GM18867 (cell line): ENCODE results near the gene MYL5.
"Not testable (repeated sequence)": the region's sequence is repeated elsewhere in the genome, so short reads cannot be mapped to it uniquely, and the experiment has no call there.

ENCODE experiments used
- ATAC-seq: cut with Tn5 transposase; IDR thresholded peaks from one replicate; pipeline ENCODE4 v1.9.1; 2021; ENCODE audit warnings: mild to moderate bottlenecking, moderate library complexity; ENCODE audit not compliant: unreplicated experiment

Gene MYL5

DNA sequence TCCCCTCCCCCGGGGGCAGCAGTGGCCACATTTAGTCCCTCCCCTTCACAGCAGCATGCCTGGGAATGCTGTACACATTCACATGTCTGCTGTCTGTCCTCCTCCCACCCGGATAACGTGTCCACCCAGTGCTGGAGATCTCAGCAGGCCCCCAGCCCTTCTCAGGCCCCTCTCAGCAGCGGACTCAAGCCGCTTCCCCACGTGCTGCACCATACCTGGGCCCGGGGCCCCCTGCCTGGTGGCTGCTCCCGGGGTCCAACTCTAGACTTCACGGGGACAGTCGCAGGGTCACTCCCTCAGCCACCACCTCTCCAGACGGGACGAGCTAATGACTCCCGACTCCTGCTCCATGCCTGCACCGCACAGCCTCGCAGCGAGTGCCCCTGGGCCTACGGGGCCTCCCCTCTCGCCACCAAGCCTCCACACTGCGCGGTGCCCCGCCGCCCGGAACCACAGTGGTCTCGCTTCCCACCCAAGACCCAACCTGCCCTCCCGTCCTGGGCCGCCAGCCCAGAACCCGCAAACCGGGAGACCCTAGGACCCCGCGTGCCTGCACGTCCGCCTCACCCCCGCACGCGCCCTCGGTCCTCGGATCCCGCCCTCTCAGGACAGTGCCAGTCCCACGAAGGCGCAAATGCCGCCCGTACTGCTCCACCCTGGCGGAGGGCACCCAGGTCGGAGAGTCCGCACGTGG is 30.0 kb downstream of the MYL5 start:
- no peak for ATAC-seq

GRCh38 chr4:704971-705277 is 30.6 kb downstream of the MYL5 start:
- no peak for ATAC-seq

- ATAC-seq, result peak; percentile 93
Measured at GRCh38 chr4:705278-706082, 31.1 kb downstream of the MYL5 start, which contains the start of gene PCGF3. PCGF3 (plus strand) TSS chr4:705832; CDS start chr4:733681, 27,849 bp downstream.

- not testable (repeated sequence) for ATAC-seq
Measured at GRCh38 chr4:706083-706633, 31.8 kb downstream of the MYL5 start.

DNA sequence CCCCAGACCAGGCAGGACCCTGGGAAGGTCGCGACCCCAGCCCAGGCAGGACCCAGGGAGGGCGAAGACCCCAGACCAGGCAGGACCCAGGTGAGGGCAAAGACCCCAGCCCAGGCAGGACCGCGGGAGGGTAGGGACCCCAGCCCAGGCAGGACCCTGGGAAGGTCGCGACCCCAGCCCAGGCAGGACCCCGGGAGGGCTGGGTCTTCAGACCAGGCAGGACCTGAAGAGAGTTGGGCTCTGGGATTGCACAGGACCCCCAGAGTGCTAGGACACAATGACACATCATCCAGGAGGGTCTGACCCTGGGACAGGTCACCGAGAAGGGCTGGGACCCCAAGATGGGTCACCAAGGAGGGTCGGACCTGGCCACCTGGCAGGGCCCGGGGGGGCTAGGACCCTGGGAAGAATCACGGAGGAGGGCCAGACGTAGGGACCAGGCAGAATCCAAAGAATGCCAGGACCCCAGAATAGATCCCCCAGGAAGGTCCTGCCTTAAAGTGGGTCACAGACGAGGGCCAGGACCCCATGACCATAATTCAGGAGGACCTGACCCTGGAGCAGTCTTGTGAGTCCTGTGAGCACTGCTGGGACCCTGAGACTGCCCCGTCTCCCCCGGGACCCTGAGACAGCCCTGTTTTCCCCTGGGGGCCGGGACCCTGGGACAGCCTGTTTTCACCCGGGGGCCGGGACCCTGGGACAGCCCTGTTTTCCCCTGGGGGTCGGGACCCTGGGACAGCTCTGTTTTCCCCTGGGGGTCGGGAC is 32.7 kb downstream of the MYL5 start:
- ATAC-seq, result no peak

GRCh38 chr4:707929-708630 is 33.7 kb downstream of the MYL5 start:
- no peak for ATAC-seq

GRCh38 chr4:708631-708933 is 34.2 kb downstream of the MYL5 start:
- ATAC-seq, result no peak

GRCh38 chr4:709348-709747 is 35.0 kb downstream of the MYL5 start:
- no peak for ATAC-seq

DNA sequence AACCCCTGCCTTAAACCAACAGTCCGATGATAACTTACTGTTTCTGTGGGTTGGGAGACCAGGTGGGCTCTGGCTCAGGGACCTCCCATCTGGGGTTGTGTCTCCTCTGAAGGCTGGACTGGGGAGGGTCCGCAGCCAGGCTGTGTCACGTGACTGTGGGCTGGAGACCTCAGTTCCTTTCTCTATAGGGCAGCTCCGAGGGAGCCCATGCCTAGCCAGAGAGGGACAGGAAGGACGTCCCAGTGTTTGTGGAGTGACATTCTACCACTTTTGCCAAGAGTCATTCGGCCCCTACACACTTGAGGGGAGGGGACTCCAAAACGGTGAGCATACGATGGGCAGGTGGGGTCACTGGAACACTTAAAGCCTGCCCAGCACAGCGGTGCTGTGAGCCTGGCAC is 35.8 kb downstream of the MYL5 start:
- no peak for ATAC-seq

- no peak for ATAC-seq
Measured at GRCh38 chr4:710916-711315, 36.6 kb downstream of the MYL5 start.

- ATAC-seq, result no peak
Measured at GRCh38 chr4:712093-712492, 37.8 kb downstream of the MYL5 start.

DNA sequence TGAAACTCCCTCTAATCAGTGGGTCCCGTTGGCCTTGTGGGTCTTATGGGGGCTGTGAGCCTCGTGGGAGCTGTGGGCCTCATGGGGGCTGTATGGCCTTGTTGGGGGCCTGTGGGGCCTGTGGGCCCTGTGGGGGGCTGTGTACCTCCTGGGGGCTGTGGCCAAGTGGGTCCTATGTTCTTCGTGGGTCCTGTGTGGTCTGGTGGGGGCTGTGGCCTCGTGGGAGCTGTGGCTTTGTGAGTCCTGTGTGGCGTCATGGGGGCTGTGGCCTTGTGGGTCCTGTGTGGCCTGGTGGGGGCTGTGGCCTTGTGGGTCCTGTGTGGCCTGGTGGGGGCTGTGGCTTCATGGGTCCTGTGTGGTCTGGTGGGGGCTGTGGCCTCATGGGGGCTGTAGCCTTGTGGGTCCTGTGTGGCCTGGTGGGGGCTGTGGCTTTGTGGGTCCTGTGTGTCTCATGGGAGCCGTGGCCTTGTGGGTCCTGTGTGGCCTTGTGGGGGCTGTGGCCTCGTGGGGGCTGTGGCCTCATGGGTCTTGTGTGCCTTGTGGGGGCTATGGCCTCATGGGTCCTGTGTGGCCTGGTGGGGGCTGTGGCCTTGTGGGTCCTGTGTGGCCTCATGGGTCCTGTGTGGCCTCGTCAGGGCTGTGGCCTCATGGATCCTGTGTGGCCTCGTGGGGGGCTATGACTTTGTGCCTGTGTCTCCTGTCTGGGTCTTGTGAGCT is 38.7 kb downstream of the MYL5 start:
- no peak for ATAC-seq

GRCh38 chr4:714087-714486 is 39.7 kb downstream of the MYL5 start:
- no peak for ATAC-seq

- ATAC-seq, result no peak
Measured at GRCh38 chr4:717601-718320, 43.4 kb downstream of the MYL5 start.

- ATAC-seq, result no peak
Measured at GRCh38 chr4:718460-718859, 44.1 kb downstream of the MYL5 start.

DNA sequence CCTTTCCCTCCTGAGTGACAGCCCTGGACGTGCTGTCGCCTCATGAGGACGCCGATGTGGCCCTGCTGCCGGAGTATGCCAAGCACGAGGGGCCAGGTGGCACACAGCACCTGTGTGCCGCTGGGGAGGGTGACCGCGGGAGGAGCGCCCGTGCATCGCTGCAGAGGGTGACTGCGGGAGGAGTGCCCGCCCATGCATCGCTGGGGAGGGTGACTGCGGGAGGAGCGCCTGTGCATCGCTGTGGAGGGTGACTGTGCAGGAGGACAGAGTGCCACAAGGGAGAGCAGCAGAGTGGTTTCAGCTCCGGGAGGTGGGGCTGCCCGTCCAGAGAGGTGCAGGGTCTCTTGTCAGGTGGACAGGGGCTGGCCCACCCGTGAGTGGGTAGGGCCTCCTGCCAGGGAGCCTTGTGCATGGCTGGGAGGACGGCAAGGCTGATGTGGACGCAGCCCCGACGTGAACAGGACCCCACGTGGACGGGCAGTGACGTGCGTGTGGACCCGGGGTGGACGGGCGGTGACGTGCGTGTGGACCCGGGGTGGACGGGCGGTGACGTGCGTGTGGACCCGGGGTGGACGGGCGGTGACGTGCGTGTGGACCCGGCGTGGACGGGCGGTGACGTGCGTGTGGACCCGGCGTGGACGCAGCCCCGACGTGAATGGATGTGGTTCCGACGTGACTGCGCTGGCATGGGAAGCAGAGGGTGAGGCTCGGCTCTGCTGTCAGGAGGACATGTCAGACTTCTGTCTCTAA is 45.9 kb downstream of the MYL5 start:
- ATAC-seq, result no peak

GRCh38 chr4:721261-722168 is 47.2 kb downstream of the MYL5 start:
- ATAC-seq, result no peak

DNA sequence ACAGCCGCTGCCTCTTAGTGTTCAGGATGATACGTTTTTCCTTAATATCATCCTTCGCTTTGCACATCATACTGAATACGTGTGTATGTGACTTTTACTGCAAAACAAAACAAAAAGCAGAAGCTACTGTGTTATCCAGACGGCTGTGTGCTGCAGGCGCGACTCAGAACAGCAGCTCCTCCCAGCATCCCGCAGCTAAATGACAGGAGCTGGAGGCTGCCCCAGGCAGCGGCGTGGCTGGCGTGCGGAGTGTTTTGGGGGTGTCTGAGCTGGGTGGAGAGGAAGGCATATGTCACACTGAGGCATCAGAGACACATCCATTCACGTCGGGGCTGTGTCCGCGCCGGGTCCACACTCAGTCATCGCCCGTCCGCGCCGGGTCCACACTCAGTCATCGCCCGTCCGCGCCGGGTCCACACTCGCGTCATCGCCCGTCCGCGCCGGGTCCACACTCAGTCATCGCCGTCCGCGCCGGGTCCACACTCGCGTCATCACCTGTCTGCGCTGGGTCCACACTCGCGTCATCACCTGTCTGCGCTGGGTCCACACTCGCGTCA is 47.9 kb downstream of the MYL5 start:
- ATAC-seq, result no peak
